DMS153 (cell line): ENCODE results near the gene DOCK1.

Experiments used
- DNase-seq: peaks from one replicate; lab custom pipeline; 2025; lab: John Stamatoyannopoulos, UW

The DOCK1 gene

DNA sequence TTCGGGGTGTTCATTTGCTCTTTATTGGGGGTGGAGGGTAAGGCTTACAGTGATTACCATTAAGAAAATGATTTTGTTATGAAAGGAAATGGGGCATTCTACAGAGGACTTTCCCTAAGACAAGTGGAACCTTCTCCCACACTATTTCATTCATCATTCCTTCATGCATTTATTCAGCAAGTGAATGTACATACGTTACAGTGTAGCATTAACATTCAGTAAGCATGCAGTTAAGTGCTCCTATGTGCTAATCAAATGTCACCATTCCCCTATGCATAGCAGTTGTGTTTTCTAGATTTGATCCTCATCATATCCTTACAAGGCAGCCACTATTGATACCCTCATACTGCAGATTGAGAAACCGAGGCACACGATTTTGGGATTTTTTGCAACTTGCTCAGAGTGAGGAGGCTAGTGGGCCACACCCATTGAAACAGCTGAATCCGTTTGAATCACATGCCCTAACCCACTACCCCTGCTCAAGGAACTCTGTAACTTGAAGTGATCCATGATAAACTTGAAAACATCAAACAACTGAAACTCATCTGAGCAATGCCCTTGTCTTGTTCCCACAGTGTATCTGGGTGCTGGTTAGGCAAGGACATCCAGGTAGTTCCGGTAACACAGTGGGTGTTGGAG is 274.5 kb downstream of the DOCK1 start:
- DNase-seq, result no peak

DNA sequence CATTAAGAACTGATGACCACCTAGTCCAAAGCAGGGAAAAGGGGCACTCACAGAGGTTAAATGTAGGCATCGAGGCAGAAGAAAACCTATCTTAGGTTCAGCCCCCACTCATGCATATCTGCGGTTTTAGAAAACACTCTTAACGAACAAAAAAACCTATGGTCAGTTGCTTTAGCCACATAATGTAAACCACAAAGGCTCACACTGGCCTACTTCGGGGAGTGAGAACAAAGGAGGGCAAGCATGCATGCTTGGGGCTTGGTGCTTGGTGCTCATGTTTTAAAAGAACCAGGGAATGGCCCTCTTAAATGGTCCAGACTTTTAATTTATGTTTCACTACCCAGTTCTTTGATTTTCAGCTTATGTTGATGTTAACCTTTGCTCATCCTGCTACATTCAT is 276.9 kb downstream of the DOCK1 start:
- no peak for DNase-seq

DNA sequence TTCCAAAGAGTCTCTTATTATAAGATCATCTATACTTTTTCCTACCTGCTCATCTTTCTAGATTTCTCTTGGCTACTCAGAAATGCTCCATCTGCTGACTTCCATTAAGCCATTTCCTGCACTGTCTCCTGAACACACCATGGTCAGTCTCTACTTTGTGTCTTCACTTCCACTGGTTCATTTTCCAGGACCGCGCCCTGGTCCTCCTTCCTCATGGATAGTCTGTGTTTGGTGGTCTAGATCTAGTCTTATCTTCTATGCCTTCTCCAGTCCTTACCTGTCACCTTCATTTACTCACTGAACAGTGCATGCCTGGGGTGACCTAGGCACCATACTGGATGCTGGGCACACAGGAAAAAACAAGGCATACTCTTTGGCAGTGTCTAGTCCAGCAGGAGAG is 279.4 kb downstream of the DOCK1 start:
- DNase-seq, result no peak

DNA sequence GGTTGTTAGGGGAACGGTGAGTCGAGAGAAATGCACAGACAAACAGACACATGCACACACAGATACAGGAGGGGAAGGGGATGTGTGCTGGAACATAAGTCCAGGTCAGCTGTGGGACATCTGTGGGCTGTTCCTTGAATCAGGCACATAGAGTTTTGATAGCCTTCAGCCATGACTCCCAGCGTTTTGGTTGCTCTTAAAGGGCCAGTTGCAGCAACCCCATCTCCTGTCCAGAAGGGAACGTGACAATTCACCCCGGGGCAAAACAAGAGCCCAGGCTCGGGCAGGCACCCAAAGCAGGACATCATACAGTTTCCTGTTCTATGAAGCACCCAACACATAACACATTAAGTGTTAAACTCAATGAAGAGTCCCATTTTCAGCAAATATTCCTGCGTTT is 281.6 kb downstream of the DOCK1 start:
- DNase-seq, result no peak

- no peak for DNase-seq
Measured at GRCh38 chr10:127189226-127189625, 284.0 kb downstream of the DOCK1 start.

- peak; percentile 9 for DNase-seq
Measured at GRCh38 chr10:127190427-127190826, 285.2 kb downstream of the DOCK1 start.

GRCh38 chr10:127193125-127193524 is 287.9 kb downstream of the DOCK1 start:
- DNase-seq, result no peak

- DNase-seq, result no peak
Measured at GRCh38 chr10:127194111-127194510, 288.9 kb downstream of the DOCK1 start.

DNA sequence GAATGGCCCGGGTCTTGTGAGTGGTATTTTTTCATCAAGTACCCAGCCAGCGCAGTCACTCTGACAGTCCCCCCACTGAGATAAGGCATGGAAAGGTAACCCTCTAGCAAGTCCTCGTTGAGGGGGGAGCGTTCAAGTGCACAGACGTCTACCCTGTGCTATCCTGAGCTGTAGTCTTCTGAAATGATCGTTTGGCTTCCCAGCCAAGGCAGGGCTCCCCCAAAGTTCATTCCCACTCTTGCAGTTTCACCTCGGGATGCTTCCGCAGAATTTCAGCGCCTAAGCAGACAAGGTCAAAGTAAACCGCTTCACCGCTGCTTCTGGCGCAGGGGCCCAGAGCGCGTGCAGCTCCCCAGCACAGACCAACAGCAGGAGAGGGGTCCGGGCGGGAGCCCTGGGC is 289.4 kb downstream of the DOCK1 start:
- DNase-seq, result no peak

- DNase-seq, result no peak
Measured at GRCh38 chr10:127195041-127195506, 289.8 kb downstream of the DOCK1 start.

- no peak for DNase-seq
Measured at GRCh38 chr10:127195571-127196281, 290.5 kb downstream of the DOCK1 start.

DNA sequence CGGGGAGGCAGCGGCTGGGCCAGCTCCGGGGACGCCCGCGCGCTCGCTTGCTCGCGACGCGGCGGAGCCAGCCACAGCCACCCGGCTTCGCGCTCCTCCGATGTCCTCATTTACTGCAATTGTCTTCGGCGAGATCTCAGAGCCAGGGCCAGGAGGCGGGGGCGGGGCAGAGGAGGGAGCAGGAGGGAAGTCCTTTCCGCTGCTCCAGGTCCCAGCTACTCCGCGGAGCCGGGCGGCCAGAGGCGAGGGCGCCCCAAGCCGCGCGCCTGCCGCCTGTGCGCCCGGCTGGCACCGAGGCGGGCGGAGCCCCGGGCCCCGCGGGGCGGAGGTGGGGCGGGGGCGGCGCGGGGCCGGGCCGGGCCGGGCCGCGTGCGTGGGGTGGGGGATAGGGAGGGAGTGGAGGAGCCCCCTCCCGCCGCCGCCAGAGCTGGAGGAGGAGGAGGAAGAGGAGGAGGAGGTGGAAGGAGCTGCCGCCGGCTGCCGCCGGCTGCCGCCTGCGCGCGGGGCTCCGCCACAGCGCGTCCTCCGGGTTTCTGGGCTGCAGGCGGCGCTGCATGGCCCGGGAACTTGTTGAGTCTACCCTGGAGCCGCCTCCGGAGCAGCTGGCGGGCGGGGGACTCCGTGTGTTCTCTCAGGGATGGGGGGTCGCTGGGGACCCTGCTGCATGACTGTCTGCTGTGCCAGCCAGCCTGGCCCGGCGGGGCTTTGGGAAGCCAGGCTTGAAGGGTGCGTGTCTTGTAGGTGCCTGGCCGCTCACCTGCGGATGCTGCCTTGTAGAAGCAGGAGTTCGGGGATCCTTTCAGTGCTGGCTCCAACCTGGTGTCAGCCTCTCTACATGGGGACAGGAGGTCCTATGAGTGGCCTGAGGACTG is 291.3 kb downstream of the DOCK1 start, which contains the start of gene INSYN2A:
TSS of gene INSYN2A (minus strand) at position 310 of the 872 bp plus-strand sequence. CDS start 20,196 bp downstream, outside the sequence.
- DNase-seq, result no peak

DNA sequence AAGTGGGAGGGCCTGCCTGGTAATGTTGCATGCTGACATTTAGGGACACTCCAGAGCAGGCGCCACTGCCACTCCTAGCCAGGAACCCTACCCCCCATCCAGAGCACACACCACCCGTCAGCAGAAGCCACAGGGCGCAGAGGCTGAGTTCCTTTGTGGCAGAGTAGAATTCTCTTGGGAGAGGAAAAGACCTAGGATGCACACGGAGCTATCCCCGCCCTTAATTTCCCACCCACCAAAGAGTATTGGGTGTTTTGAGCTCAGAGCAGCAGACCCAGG is 291.9 kb downstream of the DOCK1 start:
- DNase-seq, result no peak

DNA sequence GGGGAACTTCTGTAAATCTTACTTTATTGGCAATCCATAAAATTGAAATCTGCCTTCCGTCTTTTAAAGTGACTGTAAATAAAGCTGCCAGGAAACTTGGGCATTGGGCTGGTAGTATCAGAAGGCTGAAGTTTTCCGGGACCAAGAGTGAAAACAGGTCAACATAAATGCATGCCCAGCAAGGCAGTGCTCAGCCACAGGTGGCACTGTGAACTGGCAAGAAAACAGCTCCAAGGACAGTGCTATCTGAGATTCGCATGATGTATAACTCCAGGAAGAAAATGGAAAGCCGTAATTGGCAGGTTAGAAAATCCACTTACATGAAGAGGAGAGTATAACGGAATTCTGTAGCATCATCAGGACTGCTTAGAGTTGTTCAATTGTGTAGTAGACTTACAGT is 293.1 kb downstream of the DOCK1 start:
- peak; percentile 45 for DNase-seq

- no peak for DNase-seq
Measured at GRCh38 chr10:127198721-127199120, 293.5 kb downstream of the DOCK1 start.

- DNase-seq, result no peak
Measured at GRCh38 chr10:127200646-127201045, 295.4 kb downstream of the DOCK1 start.

DNA sequence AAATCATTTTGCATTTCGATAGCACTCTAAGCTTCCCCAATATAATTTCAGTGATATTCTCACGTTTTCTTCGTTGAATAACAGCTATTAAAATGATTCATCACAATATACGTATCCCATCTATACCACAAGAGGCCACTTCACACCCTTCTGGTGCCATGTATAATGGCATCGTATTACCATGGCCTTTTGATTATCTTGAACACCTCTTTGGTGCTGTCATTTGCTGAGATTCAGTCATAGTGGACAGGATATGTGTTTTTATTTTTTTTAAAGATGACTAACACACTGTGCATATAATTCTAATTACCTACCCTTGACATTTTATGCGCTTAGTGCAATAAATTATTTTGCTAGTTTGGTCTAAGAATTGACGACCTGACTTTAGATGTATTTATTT is 297.8 kb downstream of the DOCK1 start:
- DNase-seq, result peak; percentile 22

DNA sequence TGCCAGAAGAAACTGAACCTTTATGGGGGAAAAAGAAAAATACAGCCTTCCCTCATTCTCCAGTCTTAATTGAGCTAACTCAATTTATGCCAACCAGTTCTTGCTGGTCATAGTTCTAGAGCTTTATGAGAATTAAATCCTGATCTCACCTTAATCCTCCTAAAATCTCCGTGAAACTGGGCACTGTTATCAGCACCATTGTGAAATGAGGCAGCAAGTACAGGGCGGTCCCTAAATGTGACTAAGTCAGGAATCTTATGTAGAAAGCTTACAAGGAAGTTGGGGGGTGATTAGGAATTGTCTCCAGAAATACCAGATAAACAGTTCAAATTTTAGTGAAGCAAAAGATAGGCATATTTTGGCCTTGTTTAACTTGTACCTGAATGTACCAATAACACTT is 301.9 kb downstream of the DOCK1 start:
- DNase-seq, result no peak

DNA sequence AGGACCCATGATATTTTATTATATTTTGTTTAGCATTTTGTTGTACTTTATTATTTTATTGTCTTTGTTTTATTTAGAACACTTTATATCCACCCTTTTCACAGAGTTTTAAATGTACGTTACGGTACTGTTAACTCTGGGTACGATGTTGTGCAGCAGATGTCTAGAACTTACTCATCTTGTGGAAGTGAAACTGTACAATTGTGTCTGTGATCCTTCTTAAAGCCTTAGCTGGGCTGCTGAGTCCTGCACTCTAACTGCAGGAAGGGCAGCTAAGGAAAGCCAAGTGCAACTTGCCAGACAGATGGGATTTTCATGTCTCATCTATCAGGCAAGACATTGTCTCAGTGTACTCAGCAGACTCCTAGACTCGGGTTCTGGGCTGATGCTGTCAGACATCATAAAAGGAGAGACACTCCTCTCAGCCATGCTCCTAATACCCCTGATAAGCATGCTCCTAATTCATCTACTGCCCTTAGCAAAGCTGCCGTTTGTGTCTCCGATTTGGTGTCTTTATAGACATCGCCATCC is 305.8 kb downstream of the DOCK1 start:
- no peak for DNase-seq

DNA sequence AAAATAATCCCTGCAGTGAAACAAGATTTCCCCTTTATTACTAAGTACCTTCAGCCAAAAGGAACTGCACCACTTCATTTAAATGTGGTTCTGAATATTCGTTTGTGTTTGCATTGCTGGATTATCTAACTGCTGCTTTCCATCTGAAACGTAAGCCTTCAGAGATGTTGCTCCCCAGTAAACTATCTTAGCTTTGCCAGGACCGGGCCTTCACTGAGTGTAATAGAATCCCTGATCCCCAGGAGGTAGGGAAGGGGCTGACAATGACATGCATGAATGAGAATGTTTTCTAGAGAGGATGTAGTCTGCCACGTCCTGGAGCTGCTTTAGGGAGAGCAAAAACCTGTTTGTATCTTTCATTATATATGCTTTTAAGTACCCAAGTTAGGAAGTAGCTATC is 310.6 kb downstream of the DOCK1 start:
- peak; percentile 2 for DNase-seq

GRCh38 chr10:127216274-127216673 is 311.0 kb downstream of the DOCK1 start:
- no peak for DNase-seq

GRCh38 chr10:127216786-127217185 is 311.6 kb downstream of the DOCK1 start:
- peak; percentile 16 for DNase-seq

GRCh38 chr10:127218658-127219057 is 313.4 kb downstream of the DOCK1 start:
- no peak for DNase-seq
